ENCODE data around the gene PLXNC1.

The PLXNC1 gene

DNA sequence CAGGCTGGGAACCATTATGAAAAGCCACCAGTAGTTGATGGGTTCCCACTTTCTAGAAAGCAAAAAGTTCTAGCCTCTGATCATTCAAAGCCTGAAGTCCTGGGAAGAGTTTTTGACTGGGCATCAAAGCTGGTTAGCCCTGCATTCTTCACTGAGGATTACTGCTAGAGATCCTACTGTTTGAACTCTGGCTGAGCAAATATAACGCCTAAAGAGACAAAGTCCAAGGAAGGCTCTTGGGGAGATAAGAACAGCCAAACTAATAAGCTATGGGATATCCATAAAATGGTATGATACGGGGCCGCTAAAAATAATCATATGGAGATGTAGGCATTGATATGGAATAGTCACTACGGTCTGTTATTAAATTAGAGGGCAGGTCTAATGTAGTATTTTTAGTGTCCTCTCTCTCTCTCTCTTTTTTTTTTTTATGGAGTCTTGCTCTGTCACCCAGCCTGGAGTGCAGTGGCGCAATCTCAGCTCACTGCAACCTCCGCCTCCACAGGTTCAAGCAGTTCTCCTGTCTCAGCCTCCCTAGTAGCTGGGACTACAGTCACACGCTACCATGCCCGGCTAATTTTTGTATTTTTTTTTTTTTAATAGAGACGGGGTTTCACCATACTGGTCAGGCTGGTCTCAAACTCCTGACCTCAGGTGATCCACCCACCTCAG, 35.5 kb downstream of the PLXNC1 start:
- Histone ChIP-seq H3K27ac (no peak overlapping the region), H3K4me1 (peaks cover 0 to 16% (median 3%) of the 10 kb centered on the region in 4 donors), H3K4me3 (no peak overlapping the region), H3K27me3 (peaks cover 0 to under 1% of the 10 kb centered on the region in 2 donors), H3K36me3 (no peaks in the 10 kb centered on the region), H3K9me3 (peaks cover 0 to under 1% (median 0%) of the 10 kb centered on the region in 3 donors)
- intact Hi-C loops (cut with DNase I; ENCODE audit: low total_unique reads) = no loop called here
- no peak for DNase-seq
- TF ChIP-seq, protein P1, sequence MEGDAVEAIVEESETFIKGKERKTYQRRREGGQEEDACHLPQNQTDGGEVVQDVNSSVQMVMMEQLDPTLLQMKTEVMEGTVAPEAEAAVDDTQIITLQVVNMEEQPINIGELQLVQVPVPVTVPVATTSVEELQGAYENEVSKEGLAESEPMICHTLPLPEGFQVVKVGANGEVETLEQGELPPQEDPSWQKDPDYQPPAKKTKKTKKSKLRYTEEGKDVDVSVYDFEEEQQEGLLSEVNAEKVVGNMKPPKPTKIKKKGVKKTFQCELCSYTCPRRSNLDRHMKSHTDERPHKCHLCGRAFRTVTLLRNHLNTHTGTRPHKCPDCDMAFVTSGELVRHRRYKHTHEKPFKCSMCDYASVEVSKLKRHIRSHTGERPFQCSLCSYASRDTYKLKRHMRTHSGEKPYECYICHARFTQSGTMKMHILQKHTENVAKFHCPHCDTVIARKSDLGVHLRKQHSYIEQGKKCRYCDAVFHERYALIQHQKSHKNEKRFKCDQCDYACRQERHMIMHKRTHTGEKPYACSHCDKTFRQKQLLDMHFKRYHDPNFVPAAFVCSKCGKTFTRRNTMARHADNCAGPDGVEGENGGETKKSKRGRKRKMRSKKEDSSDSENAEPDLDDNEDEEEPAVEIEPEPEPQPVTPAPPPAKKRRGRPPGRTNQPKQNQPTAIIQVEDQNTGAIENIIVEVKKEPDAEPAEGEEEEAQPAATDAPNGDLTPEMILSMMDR (IDR thresholded peaks at IDR 0.05) = no peak

DNA sequence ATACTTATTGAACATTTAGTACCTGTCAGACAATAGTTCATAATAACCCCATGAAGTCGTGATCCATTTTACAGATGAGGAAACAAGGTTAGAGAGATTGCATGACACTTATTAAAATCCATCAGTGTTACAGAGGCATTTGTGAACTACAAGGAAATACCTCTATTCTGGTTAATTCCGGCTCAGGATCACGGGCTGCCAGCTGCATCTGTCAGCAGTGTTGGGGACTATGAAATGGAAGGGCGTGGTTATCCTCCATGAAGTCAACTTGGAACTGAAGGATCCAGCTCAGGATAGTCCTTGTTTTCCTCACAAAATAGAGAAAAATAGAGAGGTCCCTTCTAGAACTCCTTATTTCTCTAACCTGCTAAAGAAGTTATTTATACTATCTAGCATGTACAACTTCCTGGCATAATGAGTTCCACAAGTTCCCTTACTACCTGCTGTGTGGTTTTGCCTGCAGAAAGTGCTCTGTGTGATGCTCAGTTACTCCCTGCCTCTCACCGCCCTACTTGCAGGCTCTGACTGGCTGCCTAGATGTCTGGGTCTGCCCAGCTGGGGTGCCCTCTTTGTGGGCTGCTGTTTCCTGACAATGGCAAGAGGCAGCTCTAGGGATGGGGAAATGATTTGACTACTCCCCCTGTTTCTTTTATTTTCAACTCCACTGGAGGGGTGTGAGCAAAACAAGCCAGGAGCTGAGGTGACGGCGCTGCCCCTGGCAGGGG, 36.8 kb downstream of the PLXNC1 start:
- Histone ChIP-seq H3K4me3 (no peak overlapping the region), H3K36me3 (no peaks in the 10 kb centered on the region), H3K27ac (no peak overlapping the region), H3K27me3 (peaks cover 0 to 3% of the 10 kb centered on the region in 2 donors), H3K4me1 (peaks cover 0 to 16% (median 3%) of the 10 kb centered on the region in 4 donors), H3K9me3 (no peaks in the 10 kb centered on the region)
- intact Hi-C loops (cut with DNase I; ENCODE audit: low total_unique reads) = no loop called here
- TF ChIP-seq, protein P1 (IDR thresholded peaks at IDR 0.05) = no peak
- DNase-seq = no peak

DNA sequence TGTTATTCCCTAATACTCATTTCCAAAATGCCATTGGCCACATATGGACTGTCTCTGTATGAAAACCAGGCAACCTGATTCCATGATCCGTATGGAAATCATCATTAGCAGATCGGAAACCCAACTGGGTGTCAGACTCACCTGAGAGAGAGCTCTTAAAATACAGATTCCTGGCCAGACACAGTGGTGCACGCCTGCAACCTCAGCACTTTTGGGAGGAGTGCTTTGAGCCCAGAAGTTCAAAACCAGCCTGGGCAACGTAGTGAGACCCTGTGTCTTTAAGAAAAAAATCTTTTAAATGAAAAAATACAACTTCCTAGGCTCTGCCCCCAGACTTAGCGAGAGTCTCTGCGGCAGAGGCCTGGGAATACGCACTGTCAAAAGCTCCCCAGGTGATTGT, 37.4 kb downstream of the PLXNC1 start:
- intact Hi-C loops (cut with DNase I; ENCODE audit: low total_unique reads) = no loop called here
- Histone ChIP-seq H3K9me3 (no peaks in the 10 kb centered on the region), H3K27me3 (peaks cover 0 to 3% of the 10 kb centered on the region in 2 donors), H3K4me1 (peaks cover 0 to 16% (median 3%) of the 10 kb centered on the region in 4 donors), H3K36me3 (no peaks in the 10 kb centered on the region), H3K27ac (no peak overlapping the region), H3K4me3 (no peak overlapping the region)
- TF ChIP-seq, protein P1 (IDR thresholded peaks at IDR 0.05) = no peak
- no peak for DNase-seq

DNA sequence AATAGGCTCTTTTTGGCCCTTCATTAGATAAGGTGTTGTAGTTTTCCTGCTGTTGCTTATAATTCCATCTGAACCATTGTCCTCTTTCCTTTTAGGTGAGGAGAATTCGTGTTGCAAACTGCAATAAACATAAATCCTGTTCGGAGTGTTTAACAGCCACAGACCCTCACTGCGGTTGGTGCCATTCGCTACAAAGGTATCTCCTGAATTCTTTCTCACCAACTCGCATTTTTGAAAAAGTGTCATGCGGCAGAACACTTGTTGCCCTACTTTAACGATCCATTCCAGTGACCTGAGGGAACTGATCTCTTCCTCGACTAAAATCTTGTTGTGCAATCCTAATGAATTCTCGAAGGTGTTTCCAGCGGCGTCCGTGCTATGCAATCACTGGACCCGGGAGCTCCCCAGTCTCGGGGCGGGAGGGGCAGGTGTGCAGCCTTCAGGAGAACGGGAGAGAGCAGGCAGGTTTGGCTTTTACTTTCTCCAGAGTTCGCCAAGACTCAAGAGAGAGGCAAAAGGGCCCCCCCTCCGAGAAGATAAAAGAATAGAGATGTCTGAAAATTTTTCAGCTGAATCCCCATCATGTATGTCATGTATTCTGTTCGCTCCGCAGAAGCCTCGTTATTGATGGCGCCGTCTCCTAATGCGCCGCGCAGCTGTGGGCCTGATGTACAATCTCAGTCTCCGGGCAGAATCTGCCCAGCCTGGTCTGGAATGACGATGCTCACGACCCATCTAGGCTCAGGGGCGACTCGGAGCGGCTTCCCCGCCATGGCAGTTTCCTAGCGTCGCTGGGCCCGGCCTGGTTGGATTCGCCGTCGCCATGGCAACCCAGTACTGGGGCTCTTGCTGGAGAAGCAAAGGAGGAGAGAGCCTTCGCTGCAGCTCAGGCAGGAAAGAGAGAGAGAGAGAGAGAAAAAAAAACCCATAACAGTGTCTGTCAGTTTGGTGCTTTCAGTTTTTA, 38.2 kb downstream of the PLXNC1 start:
- Histone ChIP-seq H3K27me3 (peaks cover 0 to 3% of the 10 kb centered on the region in 2 donors), H3K4me1 (peaks cover 0 to 16% (median 3%) of the 10 kb centered on the region in 4 donors), H3K27ac (no peak overlapping the region), H3K9me3 (no peaks in the 10 kb centered on the region), H3K36me3 (no peaks in the 10 kb centered on the region), H3K4me3 (peak overlapping the region; percentile 24 to 46)
- DNase-seq = peak; percentile 56 to 78
- intact Hi-C loops (cut with DNase I; ENCODE audit: low total_unique reads) = no loop called here
- TF ChIP-seq, protein P1 (IDR thresholded peaks at IDR 0.05) = no peak

DNA sequence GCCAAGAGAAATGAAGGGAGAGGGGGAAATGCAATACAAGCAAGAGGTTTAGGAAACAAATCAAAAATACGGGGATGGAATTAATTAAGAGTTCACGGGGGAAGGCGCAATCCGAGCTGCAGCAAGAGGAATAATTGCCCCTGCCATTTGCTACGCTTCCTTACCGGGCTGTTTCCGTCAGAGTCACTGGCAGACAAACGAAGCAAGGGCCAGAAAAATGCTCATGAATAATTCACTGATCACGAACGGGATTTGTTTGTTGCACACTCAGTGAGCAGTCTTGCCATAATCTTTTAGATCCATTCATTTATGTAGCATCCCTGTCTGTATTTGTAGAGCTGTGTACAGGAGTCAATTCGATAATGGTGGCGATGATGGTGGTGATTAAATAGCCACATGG, 39.0 kb downstream of the PLXNC1 start:
- H3K27me3 ChIP-seq = peaks cover 0 to 3% of the 10 kb centered on the region in 2 donors
- H3K4me3 ChIP-seq = peak overlapping the region; percentile 24 to 46
- TF ChIP-seq, protein P1 (IDR thresholded peaks at IDR 0.05) = no peak
- H3K4me1 ChIP-seq = peaks cover 0 to 16% (median 3%) of the 10 kb centered on the region in 4 donors
- no peaks in the 10 kb centered on the region for H3K9me3 ChIP-seq
- DNase-seq = no peak
- no peaks in the 10 kb centered on the region for H3K36me3 ChIP-seq
- H3K27ac ChIP-seq = no peak overlapping the region
- intact Hi-C loops (cut with DNase I; ENCODE audit: low total_unique reads) = no loop called here

Data from tibial artery (tissue), 4 donors.